Measurements from ENCODE around the gene GCDH.

The GCDH gene

GRCh38 chr19:12864721-12865715, 25.9 kb upstream of the GCDH start:
- H3K9me3 ChIP-seq (replicated peaks; ENCODE audit: insufficient read depth, low read length) = no peaks in the 10 kb centered on the region

GRCh38 chr19:12865746-12866415, 25.1 kb upstream of the GCDH start:
- Histone ChIP-seq H3K27me3 (replicated peaks; ENCODE audit: insufficient read depth, low read length) (peaks cover 33% of the 10 kb centered on the region), H3F3A (ENCODE audit: insufficient read depth, low read length) (no peaks in the 10 kb centered on the region), H3K27ac (ENCODE audit: low read length) (no peak overlapping the region), H3K4me2 (ENCODE audit: low read depth, low read length) (no peak overlapping the region), H3K79me2 (ENCODE audit: low read length) (no peaks in the 10 kb centered on the region), H3K4me1 (ENCODE audit: low read length) (no peaks in the 10 kb centered on the region), H3K36me3 (replicated peaks; ENCODE audit: insufficient read depth, low read length) (no peaks in the 10 kb centered on the region), H3K9ac (ENCODE audit: low read length) (no peak overlapping the region), H3K4me3 (ENCODE audit: low read length) (no peak overlapping the region), H4K20me1 (ENCODE audit: insufficient read depth, low read length) (no peaks in the 10 kb centered on the region), H3K9me2 (replicated peaks; ENCODE audit: insufficient read depth, low read length) (no peaks in the 10 kb centered on the region), H2AFZ (ENCODE audit: low read length) (no peak overlapping the region), H3K9me3 (replicated peaks; ENCODE audit: insufficient read depth, low read length) (no peaks in the 10 kb centered on the region)
- no peak for TF ChIP-seq EZH2phosphoT487 (IDR thresholded peaks at IDR 0.05; ENCODE audit: low read length)
- TF ChIP-seq EZH2 (optimal IDR thresholded peaks at IDR 0.05; ENCODE audit: low read depth, low read length) = no peak
- TF ChIP-seq, protein P1, sequence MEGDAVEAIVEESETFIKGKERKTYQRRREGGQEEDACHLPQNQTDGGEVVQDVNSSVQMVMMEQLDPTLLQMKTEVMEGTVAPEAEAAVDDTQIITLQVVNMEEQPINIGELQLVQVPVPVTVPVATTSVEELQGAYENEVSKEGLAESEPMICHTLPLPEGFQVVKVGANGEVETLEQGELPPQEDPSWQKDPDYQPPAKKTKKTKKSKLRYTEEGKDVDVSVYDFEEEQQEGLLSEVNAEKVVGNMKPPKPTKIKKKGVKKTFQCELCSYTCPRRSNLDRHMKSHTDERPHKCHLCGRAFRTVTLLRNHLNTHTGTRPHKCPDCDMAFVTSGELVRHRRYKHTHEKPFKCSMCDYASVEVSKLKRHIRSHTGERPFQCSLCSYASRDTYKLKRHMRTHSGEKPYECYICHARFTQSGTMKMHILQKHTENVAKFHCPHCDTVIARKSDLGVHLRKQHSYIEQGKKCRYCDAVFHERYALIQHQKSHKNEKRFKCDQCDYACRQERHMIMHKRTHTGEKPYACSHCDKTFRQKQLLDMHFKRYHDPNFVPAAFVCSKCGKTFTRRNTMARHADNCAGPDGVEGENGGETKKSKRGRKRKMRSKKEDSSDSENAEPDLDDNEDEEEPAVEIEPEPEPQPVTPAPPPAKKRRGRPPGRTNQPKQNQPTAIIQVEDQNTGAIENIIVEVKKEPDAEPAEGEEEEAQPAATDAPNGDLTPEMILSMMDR (IDR thresholded peaks at IDR 0.05; ENCODE audit: low read length) = no peak
- DNase-seq = no peak

More at GRCh38 chr19:12864721-12865715, 25.9 kb upstream of the GCDH start:
- Histone ChIP-seq H3K4me1 (ENCODE audit: low read length) (no peaks in the 10 kb centered on the region), H3K27ac (ENCODE audit: low read length) (no peak overlapping the region), H3K9ac (ENCODE audit: low read length) (no peak overlapping the region), H4K20me1 (ENCODE audit: insufficient read depth, low read length) (no peaks in the 10 kb centered on the region), H3K36me3 (replicated peaks; ENCODE audit: insufficient read depth, low read length) (no peaks in the 10 kb centered on the region), H3K4me2 (ENCODE audit: low read depth, low read length) (no peak overlapping the region), H3F3A (ENCODE audit: insufficient read depth, low read length) (no peaks in the 10 kb centered on the region), H3K9me2 (replicated peaks; ENCODE audit: insufficient read depth, low read length) (no peaks in the 10 kb centered on the region), H3K4me3 (ENCODE audit: low read length) (no peak overlapping the region), H3K27me3 (replicated peaks; ENCODE audit: insufficient read depth, low read length) (peaks cover 38% of the 10 kb centered on the region), H3K79me2 (ENCODE audit: low read length) (no peaks in the 10 kb centered on the region), H2AFZ (ENCODE audit: low read length) (no peak overlapping the region)
- TF ChIP-seq, protein P1 (IDR thresholded peaks at IDR 0.05; ENCODE audit: low read length) = peak; percentile 47
- no peak for TF ChIP-seq EZH2phosphoT487 (IDR thresholded peaks at IDR 0.05; ENCODE audit: low read length)
- no peak for DNase-seq

- H3K4me2 ChIP-seq (ENCODE audit: low read depth, low read length) = no peak overlapping the region
- no peaks in the 10 kb centered on the region for H3F3A ChIP-seq (ENCODE audit: insufficient read depth, low read length)
- H3K36me3 ChIP-seq (replicated peaks; ENCODE audit: insufficient read depth, low read length) = no peaks in the 10 kb centered on the region
- H3K9me2 ChIP-seq (replicated peaks; ENCODE audit: insufficient read depth, low read length) = no peaks in the 10 kb centered on the region
- no peak overlapping the region for H3K9ac ChIP-seq (ENCODE audit: low read length)
- no peaks in the 10 kb centered on the region for H4K20me1 ChIP-seq (ENCODE audit: insufficient read depth, low read length)
- no peaks in the 10 kb centered on the region for H3K9me3 ChIP-seq (replicated peaks; ENCODE audit: insufficient read depth, low read length)
- no peak for DNase-seq
- no peak overlapping the region for H2AFZ ChIP-seq (ENCODE audit: low read length)
- H3K27me3 ChIP-seq (replicated peaks; ENCODE audit: insufficient read depth, low read length) = peaks cover 32% of the 10 kb centered on the region
- H3K79me2 ChIP-seq (ENCODE audit: low read length) = no peaks in the 10 kb centered on the region
- H3K4me3 ChIP-seq (ENCODE audit: low read length) = no peak overlapping the region
- H3K4me1 ChIP-seq (ENCODE audit: low read length) = no peaks in the 10 kb centered on the region
- TF ChIP-seq EZH2 (optimal IDR thresholded peaks at IDR 0.05; ENCODE audit: low read depth, low read length) = no peak
- TF ChIP-seq, protein P1 (IDR thresholded peaks at IDR 0.05; ENCODE audit: low read length) = no peak
- no peak for TF ChIP-seq EZH2phosphoT487 (IDR thresholded peaks at IDR 0.05; ENCODE audit: low read length)
- H3K27ac ChIP-seq (ENCODE audit: low read length) = no peak overlapping the region
These were observed 24.4 kb upstream of the GCDH start for GRCh38 chr19:12866416-12867119.

All from MM.1S (cell line).